Stimulated activated CD4-positive, alpha-beta T cell treated with anti-CD3 and anti-CD28 coated beads, Interleukin-2, amount 100 ng/mL, for 24 hours (primary cell): ENCODE measurements around the gene WASF2.
"Not testable (repeated sequence)": the region's sequence is repeated elsewhere in the genome, so short reads cannot be mapped to it uniquely, and the experiment has no call there.

ENCODE experiments used
- DNase-seq, 2 donors: peaks; one replicate each; pipeline ENCODE4 v3.0.0-alpha.2; 2020

The WASF2 gene

GRCh38 chr1:27521336-27521831, 31.4 kb upstream of the WASF2 start:
- DNase-seq, result peak; percentile 54 to 61

DNA sequence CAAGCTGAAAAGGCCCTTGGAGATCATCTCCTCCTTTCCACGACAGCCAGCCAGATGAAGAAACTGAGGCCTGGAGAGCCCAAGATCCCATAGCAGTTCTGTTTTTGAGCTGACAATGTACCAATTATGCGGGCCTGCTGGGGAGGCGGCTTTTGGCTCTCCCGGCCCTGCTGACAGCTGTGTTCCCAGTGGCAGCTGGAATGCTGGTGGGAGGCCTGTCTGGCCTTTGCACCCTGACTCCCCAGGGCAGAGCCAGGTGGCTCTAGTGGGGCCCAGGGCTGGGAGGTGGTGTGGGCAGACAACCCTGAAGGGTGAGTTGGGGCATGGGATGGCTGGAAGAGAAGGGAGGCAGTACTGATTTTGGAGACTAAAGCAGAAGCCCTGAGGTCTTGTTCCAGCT, 30.7 kb upstream of the WASF2 start:
- no peak for DNase-seq

GRCh38 chr1:27519331-27520258, 29.6 kb upstream of the WASF2 start:
- no peak for DNase-seq

GRCh38 chr1:27518808-27519207, 28.8 kb upstream of the WASF2 start:
- no peak for DNase-seq

DNA sequence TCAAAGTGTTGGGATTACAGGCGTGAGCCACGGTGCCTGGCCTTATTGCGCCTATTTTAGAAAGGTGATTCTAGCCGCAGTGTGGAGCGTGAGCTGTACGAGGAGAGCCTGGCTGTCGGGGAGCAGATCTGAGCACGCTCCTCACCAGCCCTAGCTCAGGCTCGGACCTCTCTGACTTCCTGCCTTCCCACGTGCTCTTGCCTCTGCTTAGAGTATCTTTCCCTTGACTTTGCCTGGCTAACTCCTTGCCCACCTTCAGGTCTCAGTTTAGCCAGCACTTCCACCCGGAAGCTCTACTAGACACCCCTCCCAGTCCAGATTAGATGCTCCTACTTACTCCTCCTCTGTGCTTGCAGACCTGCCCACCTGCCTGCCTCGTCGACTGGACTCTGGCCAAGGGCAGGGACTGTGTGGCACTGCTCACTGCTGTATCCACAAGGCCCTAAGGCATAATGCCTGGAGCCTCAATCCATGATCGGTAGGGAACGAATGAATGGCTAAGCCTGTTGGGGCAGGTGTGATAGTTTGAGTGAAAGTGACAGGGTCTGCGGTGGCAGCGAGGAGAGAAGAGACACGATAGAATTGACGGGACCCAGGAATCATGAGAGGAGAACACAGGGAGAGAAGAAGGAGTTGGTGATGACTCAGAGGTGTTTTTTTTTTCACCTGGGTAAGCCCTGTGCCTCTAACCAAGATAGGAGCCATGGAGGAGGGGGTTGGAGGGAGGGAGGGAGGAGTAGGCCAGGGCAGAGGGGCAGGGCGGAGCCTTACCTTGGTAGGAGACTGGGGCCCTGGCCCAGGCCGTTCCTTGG, 28.1 kb upstream of the WASF2 start:
- no peak for DNase-seq

DNA sequence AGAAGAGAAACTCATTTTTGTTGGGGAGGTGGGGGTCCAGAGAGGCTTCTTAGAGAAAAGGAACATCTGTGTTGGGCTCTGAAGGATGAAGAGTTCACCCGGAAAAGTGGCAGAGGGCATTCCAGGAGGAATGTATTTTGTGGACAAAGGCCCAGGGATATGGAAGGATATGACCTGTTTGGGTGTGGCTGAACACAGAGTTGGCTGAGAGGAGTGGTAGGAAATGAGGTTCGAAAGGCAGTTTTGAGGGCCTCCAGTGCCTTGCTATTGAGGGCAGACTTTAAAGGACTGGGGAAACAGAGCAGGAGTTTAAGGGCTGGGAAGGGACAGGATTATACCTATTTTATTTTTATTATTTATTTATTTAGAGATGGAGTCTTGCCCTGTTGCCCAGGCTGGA, 27.3 kb upstream of the WASF2 start:
- no peak for DNase-seq

- DNase-seq, result no peak
Observed at GRCh38 chr1:27515626-27516025, 25.7 kb upstream of the WASF2 start.

DNA sequence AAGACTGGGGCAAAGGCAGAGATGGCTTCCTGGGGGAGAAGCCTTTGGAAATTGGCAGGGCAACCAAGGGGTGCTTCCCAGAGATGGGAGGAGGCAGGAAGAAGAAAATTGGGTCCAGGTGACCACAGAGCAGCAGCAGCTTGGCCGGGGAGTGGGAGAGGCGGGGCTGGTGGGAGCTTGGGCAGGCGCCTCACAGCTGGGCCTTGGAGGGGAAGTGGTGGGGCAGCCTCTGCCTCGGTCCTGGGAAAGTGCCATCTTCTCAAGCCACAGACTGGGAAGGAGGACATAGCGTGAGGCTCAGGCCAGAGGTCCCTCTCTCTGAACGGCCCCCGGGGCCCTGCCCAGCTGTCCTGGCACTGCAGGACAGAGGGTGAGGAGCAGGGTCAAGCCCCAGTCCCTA, 24.0 kb upstream of the WASF2 start:
- no peak for DNase-seq

DNA sequence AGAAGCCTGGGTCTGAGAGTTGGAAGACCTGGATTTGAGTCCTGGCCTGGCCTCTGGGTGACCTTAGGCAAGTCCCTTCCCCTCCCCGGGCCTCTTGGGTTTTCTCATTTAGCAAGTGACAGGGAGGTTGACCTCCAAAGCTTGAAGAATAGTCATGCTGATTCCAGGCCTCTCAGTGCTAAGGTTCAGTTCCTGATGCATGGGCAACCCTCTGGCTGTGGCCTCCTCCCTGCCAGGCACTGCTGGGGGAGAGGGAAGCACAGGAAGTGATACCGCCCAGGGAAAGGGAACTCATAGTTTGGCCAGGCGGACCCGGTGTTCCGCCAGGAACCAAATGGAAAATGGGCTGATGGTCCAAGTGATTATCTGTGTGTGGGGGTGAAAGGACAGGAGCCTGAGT, 23.6 kb upstream of the WASF2 start:
- no peak for DNase-seq

- no peak for DNase-seq
Observed at GRCh38 chr1:27509127-27510080, 19.4 kb upstream of the WASF2 start.

GRCh38 chr1:27507960-27508665, 18.1 kb upstream of the WASF2 start:
- no peak for DNase-seq

- DNase-seq, result no peak
Observed at GRCh38 chr1:27506703-27507102, 16.7 kb upstream of the WASF2 start.

DNA sequence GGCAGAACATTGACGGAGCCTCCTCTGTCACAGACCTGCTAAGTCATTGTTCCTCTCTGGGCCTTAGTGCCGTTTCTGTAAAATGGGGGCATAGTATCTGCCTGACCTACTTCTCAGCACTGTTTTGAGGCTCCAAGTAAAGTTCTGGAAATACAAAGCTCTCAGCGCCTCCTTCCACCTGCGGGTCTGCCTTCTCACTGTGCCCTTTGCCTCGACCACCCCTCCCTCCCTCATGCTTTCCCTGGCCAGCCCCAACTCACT, 15.4 kb upstream of the WASF2 start:
- DNase-seq, result no peak

- no peak for DNase-seq
Observed at GRCh38 chr1:27504588-27505419, 14.8 kb upstream of the WASF2 start.

GRCh38 chr1:27503844-27504587, 14.0 kb upstream of the WASF2 start:
- no peak for DNase-seq

DNA sequence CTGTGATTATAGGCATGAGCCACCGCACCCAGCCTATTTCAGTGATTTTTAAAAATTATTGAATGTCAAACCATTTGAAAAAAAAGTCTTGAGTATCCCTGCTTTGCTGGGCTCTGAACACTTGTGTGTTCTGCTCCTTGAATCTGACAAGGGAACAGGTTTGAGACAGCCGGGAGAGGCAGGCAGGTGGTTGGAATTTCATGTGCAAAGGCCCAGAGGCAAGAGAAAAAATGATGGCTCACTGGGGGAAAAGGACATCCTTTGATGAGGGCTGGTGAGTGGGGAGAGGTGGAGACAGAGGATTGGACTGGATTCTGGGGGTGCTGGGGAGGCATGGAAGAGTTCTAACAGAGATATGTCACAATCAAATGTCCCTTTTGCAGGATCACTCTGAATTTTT, 13.1 kb upstream of the WASF2 start:
- DNase-seq, result no peak

DNA sequence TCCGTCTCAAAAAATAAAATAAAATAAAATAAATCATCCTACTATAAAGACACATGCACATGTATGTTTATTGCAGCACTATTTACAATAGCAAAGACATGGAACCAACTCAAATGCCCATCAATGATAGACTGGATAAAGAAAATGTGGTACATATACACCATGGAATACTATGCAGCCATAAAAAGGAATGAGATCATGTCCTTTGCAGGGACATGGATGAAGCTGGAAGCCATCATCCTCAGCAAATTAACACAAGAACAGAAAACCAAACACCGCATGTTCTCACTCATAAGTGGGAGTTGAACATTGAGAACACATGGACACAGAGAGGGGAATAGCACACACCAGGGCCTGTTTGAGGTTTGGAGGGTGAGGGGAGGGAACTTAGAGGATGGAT, 11.2 kb upstream of the WASF2 start:
- not testable (repeated sequence) for DNase-seq

- no peak for DNase-seq
Observed at GRCh38 chr1:27499142-27499541, 9.2 kb upstream of the WASF2 start.

DNA sequence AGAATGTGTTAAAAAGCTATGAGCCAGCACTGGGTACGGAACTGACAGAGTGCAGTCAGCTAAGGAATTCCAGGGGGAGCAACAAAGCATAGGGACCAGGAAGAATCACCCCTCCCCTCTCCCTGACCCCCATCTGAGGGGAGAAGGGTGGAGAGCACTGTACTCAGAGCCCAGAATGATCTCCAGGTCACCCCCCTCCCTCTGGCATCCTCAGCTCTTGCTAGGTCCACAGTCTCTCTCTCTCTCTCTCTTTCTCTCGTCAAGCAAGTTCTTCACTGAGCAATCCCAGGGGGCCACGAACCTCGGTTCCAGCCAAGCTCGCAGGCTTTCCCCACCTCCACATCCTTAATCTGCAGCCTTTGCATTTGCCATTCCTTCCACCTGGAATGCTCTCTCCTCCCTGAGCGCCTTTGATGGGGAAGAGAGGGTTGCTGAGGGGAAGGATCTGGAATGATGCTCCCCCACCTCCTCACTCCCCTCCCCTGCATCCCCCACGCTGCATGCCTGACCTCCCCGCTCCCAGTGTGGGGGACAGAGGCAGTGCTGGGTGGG, 6.7 kb upstream of the WASF2 start:
- no peak for DNase-seq

DNA sequence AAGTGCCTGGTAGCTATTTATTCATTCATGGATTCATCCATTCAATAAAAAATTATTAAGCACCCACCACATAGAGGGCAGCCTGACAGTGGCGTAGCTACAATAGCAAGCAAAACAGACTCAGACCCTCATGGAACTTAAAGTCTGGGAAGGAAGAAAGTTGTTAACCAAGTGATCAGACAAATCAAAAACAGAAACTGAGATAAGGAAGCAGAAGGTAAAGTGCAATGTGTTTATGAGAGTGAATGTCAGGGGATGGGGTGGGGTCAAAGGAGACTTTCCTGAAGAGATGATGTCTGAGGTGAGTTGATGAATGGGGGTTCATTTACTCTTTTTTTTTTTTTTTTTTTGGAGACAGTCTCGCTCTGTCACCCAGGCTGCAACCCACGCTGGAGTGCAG, 2.8 kb upstream of the WASF2 start:
- no peak for DNase-seq
